NB4 (cell line): ENCODE measurements around the gene NTM.

Source experiments
- CTCF ChIP-seq: IDR thresholded peaks from one replicate; pipeline ENCODE4 v1.5.1; 2012; ENCODE audit warnings: low read depth, low read length
- MAX ChIP-seq: IDR thresholded peaks from 2 replicates; pipeline ENCODE4 v1.6.1; 2011; ENCODE audit warnings: low read depth, low read length
- POLR2A ChIP-seq: IDR thresholded peaks from 2 replicates; pipeline ENCODE4 v1.6.1; 2011; ENCODE audit warnings: mild to moderate bottlenecking; ENCODE audit not compliant: insufficient read length; ENCODE audit errors: extremely low read depth

GRCh38 chr11:131723088-131723487 is 352.7 kb downstream of the NTM start:
- TF ChIP-seq CTCF: no peak
- no peak for TF ChIP-seq POLR2A
- TF ChIP-seq MAX: no peak
